HCT116 (cell line): Measurements from ENCODE around the gene ARRB2.
A peak's percentile ranks its signal among the peaks of the same experiment; 100 is the strongest.

Source experiments
- POLR2A ChIP-seq: IDR thresholded peaks from 2 replicates; pipeline ENCODE4 v1.7.0; 2011; ENCODE audit warnings: borderline replicate concordance; ENCODE audit not compliant: insufficient read depth, insufficient read length; ENCODE audit errors: extremely low read depth
- POLR2AphosphoS5 ChIP-seq: IDR thresholded peaks from 2 replicates; pipeline ENCODE4 v1.6.1; 2011; ENCODE audit warnings: mild to moderate bottlenecking, low read depth, low read length, moderate library complexity
- TF ChIP-seq, protein P1 (sequence below), 3 experiments: fragments of 200-600 bp in 1 of 3; sonication (generic) in 1 of 3; IDR thresholded peaks in 2 of 3; conservative IDR thresholded peaks in 1 of 3; 2 replicates each; pipeline ENCODE4 v1.5.1; 2012 to 2017; ENCODE audit warnings: low read depth in 2 of 3, low read length in 2 of 3, antibody characterized with exemption in 1 of 3, borderline replicate concordance in 1 of 3, control low read depth in 1 of 3, mild to moderate bottlenecking in 1 of 3, mixed read lengths in 1 of 3, mixed run types in 1 of 3, moderate library complexity in 1 of 3; ENCODE audit not compliant: insufficient read depth in 1 of 3

DNA sequence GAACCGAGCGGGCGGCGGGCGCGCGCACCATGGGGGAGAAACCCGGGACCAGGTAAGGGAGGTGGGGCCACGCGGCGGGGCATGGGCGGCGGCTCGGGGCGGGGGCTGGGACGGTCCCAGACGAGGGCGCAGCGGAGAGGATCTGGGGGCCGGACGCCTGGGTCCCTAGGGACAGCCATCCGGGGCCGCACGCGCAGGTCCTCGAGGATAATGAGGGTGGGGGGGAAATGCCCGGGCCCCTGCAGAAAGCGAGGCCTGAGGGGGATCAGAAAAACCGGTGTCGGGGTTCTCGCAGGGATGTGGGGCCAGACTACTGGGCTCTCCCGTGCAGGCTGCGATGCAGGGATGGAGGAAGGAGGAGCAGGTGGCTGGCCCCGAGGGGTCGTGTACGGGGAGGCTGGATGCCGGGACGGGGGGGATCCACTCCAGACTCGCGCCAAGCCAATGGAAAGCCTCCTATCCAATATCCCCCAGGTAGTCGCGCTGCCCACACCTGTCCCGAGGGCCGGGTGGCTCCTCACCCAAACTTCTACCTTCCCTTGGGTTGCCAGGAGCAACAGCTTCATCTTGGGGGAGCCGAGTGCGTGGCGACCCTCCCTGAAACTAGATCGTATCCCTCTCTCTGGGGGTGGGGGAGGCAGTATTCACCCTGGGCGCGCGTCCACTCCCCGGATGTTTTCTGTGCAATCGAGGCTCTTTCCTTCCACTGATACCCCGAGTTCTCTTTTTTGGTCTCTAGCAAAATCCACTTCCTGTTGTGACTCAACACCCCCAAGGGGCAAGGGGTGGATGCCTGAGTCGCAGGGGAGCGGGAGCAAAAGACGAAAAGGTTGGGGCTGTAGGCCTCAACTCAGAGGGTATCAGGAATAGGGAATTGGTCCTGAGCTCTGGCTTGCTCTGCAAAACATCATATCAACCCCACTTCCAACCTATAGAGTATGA lies 532 bp downstream of the ARRB2 start:
- TF ChIP-seq POLR2AphosphoS5 (peak; percentile 71), POLR2A (peak; percentile 40)
- TF ChIP-seq, protein P1, sequence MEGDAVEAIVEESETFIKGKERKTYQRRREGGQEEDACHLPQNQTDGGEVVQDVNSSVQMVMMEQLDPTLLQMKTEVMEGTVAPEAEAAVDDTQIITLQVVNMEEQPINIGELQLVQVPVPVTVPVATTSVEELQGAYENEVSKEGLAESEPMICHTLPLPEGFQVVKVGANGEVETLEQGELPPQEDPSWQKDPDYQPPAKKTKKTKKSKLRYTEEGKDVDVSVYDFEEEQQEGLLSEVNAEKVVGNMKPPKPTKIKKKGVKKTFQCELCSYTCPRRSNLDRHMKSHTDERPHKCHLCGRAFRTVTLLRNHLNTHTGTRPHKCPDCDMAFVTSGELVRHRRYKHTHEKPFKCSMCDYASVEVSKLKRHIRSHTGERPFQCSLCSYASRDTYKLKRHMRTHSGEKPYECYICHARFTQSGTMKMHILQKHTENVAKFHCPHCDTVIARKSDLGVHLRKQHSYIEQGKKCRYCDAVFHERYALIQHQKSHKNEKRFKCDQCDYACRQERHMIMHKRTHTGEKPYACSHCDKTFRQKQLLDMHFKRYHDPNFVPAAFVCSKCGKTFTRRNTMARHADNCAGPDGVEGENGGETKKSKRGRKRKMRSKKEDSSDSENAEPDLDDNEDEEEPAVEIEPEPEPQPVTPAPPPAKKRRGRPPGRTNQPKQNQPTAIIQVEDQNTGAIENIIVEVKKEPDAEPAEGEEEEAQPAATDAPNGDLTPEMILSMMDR (IDR thresholded peaks at IDR 0.05 in 2 of 3, conservative IDR thresholded peaks at IDR 0.05 in 1 of 3; ENCODE audit: borderline replicate concordance in 1 of 3, insufficient read depth in 1 of 3, low read depth in 2 of 3, low read length in 2 of 3), result no peak
